Adrenal gland (tissue), 5 donors: ENCODE results near the gene INHBA.

Experiments
- CTCF ChIP-seq, 6 experiments: fragments of 450-650 bp in 4 of 6; fragments of 200-600 bp in 2 of 6; sonication (generic) in 1 of 6; IDR thresholded peaks; 1 replicate in 5 of 6; 2 replicates in 1 of 6; pipeline versions ENCODE4 v1.5.1 to v1.8.0; 2016 to 2021; ENCODE audit warnings: antibody characterized with exemption in 6 of 6, mild to moderate bottlenecking in 2 of 6, moderate library complexity in 1 of 6
- POLR2A ChIP-seq, 2 donors: fragments of 450-650 bp; IDR thresholded peaks; one replicate each; pipeline ENCODE4 v1.6.1; 2017; ENCODE audit warnings: antibody characterized with exemption in 2 of 2, mild to moderate bottlenecking in 2 of 2, moderate library complexity in 1 of 2
- donor health status: DM: no; HTN: no; CAD: no.

- TF ChIP-seq CTCF (IDR thresholded peaks at IDR 0.05) = no peak
- no peak for TF ChIP-seq POLR2A (IDR thresholded peaks at IDR 0.05)
Observed at GRCh38 chr7:41752615-41753014, 49.7 kb upstream of the INHBA start.
